Measurements from ENCODE around the gene REEP3. TPM values are rescaled to one million over a fixed set of nuclear protein-coding genes. Genes with fewer than 3 reads are reported as not detected.

The REEP3 gene
- polyA plus RNA-seq, 1 donor from 2014 or later = 6.9 TPM

- no peak overlapping the region for H2AFZ ChIP-seq (ENCODE audit: low read depth, low read length)
- peaks cover 5% of the 10 kb centered on the region for H3F3A ChIP-seq (ENCODE audit: insufficient read depth, low read length, poor library complexity, severe bottlenecking)
Measured at GRCh38 chr10:63629363-63630084, 108.3 kb downstream of the REEP3 start.

DNA sequence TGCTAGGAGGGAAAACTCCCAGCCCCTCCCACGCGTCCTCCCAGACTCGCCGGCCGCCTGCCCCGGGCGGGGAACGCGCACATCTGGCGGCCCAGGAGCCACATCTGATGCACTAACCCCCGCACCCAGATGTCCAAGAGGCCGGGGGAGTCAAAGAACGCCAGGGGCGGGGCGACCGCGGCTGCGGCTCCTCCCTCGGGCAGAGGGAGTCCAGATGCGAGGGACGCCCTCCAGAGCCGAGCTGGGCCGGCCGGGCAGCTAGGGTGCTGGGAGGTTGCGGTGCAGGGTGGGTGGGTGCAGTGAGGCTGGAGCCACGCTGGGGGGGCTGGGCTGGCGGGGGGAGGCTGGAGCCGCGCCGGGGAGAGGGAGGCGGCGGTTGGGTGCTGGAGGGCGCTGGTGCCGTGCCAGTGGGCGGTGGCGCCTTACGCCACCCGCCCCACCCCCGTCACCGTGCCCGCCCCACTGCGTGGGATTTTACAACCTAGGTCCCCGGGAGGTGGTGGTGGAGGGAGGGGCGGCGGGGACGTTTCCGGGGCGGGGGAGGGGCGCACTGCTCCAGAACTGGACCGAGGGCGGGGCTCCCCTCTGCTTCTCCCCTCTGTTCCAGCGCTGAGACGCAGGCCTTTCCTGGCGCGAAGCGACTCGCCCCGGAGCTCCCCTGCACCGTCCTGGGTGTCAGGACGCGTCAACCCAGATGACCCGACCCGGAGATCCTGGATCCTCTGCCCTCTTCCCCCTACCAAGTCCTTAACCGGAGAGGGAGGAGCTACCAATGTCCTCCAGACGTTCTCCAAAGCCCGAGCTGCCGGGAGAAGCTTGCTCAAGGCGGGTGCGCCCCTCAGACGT is 109.1 kb downstream of the REEP3 start:
- Histone ChIP-seq H3K4me3 (ENCODE audit: low read length) (peak overlapping the region; percentile 80), H3K36me3 (ENCODE audit: insufficient read depth, low read length) (no peaks in the 10 kb centered on the region), H3K4me2 (ENCODE audit: low read length) (peak overlapping the region; percentile 57), H3K9me3 (ENCODE audit: low read length) (no peaks in the 10 kb centered on the region), H3K79me2 (replicated peaks; ENCODE audit: insufficient read depth, low read length) (no peaks in the 10 kb centered on the region), H2AFZ (ENCODE audit: low read depth, low read length) (peak overlapping the region; percentile 41), H3K9ac (ENCODE audit: low read length) (peak overlapping the region; percentile 74), H3F3A (ENCODE audit: insufficient read depth, low read length, poor library complexity, severe bottlenecking) (peaks cover 5% of the 10 kb centered on the region), H3K27me3 (ENCODE audit: insufficient read depth, low read depth, low read length) (no peaks in the 10 kb centered on the region), H4K20me1 (ENCODE audit: insufficient read depth) (no peaks in the 10 kb centered on the region), H3K27ac (ENCODE audit: low read length) (peak overlapping the region; percentile 30), H3K9me2 (ENCODE audit: insufficient read depth, low read length) (no peaks in the 10 kb centered on the region)
- TF ChIP-seq RAD21 (conservative IDR thresholded peaks at IDR 0.05) = peak; percentile 47
- TF ChIP-seq EZH2 (IDR thresholded peaks at IDR 0.05; ENCODE audit: borderline replicate concordance, insufficient read depth, low read length, poor library complexity, severe bottlenecking) = no peak
- TF ChIP-seq EP300 (conservative IDR thresholded peaks at IDR 0.05; ENCODE audit: poor library complexity, severe bottlenecking) = peak; percentile 37
- TF ChIP-seq, protein P1, sequence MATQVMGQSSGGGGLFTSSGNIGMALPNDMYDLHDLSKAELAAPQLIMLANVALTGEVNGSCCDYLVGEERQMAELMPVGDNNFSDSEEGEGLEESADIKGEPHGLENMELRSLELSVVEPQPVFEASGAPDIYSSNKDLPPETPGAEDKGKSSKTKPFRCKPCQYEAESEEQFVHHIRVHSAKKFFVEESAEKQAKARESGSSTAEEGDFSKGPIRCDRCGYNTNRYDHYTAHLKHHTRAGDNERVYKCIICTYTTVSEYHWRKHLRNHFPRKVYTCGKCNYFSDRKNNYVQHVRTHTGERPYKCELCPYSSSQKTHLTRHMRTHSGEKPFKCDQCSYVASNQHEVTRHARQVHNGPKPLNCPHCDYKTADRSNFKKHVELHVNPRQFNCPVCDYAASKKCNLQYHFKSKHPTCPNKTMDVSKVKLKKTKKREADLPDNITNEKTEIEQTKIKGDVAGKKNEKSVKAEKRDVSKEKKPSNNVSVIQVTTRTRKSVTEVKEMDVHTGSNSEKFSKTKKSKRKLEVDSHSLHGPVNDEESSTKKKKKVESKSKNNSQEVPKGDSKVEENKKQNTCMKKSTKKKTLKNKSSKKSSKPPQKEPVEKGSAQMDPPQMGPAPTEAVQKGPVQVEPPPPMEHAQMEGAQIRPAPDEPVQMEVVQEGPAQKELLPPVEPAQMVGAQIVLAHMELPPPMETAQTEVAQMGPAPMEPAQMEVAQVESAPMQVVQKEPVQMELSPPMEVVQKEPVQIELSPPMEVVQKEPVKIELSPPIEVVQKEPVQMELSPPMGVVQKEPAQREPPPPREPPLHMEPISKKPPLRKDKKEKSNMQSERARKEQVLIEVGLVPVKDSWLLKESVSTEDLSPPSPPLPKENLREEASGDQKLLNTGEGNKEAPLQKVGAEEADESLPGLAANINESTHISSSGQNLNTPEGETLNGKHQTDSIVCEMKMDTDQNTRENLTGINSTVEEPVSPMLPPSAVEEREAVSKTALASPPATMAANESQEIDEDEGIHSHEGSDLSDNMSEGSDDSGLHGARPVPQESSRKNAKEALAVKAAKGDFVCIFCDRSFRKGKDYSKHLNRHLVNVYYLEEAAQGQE (IDR thresholded peaks at IDR 0.05; ENCODE audit: borderline replicate concordance) = no peak
- peak; percentile 55 for TF ChIP-seq SMC3 (conservative IDR thresholded peaks at IDR 0.05; ENCODE audit: poor library complexity)
- TF ChIP-seq MXI1 (conservative IDR thresholded peaks at IDR 0.05; ENCODE audit: poor library complexity, severe bottlenecking) = no peak
- TF ChIP-seq POLR2AphosphoS5 (IDR thresholded peaks at IDR 0.05) = peak; percentile 61

More at GRCh38 chr10:63629363-63630084, 108.3 kb downstream of the REEP3 start:
- TF ChIP-seq MXI1 (conservative IDR thresholded peaks at IDR 0.05; ENCODE audit: poor library complexity, severe bottlenecking) (peak; percentile 33), EZH2 (IDR thresholded peaks at IDR 0.05; ENCODE audit: borderline replicate concordance, insufficient read depth, low read length, poor library complexity, severe bottlenecking) (no peak), EP300 (conservative IDR thresholded peaks at IDR 0.05; ENCODE audit: poor library complexity, severe bottlenecking) (no peak), TAF1 (IDR thresholded peaks at IDR 0.05; ENCODE audit: low read depth) (no peak), POLR2AphosphoS5 (IDR thresholded peaks at IDR 0.05) (no peak), SMC3 (conservative IDR thresholded peaks at IDR 0.05; ENCODE audit: poor library complexity) (peak; percentile 75), CTCF (IDR thresholded peaks at IDR 0.05; ENCODE audit: poor library complexity, severe bottlenecking) (peak; percentile 91), RAD21 (conservative IDR thresholded peaks at IDR 0.05) (peak; percentile 88)
- TF ChIP-seq, protein P1 (IDR thresholded peaks at IDR 0.05; ENCODE audit: borderline replicate concordance) = no peak
- Histone ChIP-seq H3K27me3 (ENCODE audit: insufficient read depth, low read depth, low read length) (no peaks in the 10 kb centered on the region), H3K9ac (ENCODE audit: low read length) (peak overlapping the region; percentile 74), H4K20me1 (ENCODE audit: insufficient read depth) (no peaks in the 10 kb centered on the region), H3K9me2 (ENCODE audit: insufficient read depth, low read length) (no peaks in the 10 kb centered on the region), H3K36me3 (ENCODE audit: insufficient read depth, low read length) (no peaks in the 10 kb centered on the region), H3K79me2 (replicated peaks; ENCODE audit: insufficient read depth, low read length) (no peaks in the 10 kb centered on the region), H3K4me2 (ENCODE audit: low read length) (peak overlapping the region; percentile 54), H3K27ac (ENCODE audit: low read length) (no peak overlapping the region), H3K4me3 (ENCODE audit: low read length) (peak overlapping the region; percentile 80), H3K9me3 (ENCODE audit: low read length) (no peaks in the 10 kb centered on the region)
